AG08395 (cell line): ENCODE results near the gene C1orf216.
"Not testable (repeated sequence)": the region's sequence is repeated elsewhere in the genome, so short reads cannot be mapped to it uniquely, and the experiment has no call there.

Source experiments
- DNase-seq: peaks from one replicate; pipeline ENCODE4 v3.0.0; 2012; ENCODE audit warnings: mixed read lengths, low spot score

The C1orf216 gene, protein sequence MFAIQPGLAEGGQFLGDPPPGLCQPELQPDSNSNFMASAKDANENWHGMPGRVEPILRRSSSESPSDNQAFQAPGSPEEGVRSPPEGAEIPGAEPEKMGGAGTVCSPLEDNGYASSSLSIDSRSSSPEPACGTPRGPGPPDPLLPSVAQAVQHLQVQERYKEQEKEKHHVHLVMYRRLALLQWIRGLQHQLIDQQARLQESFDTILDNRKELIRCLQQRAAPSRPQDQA

DNA sequence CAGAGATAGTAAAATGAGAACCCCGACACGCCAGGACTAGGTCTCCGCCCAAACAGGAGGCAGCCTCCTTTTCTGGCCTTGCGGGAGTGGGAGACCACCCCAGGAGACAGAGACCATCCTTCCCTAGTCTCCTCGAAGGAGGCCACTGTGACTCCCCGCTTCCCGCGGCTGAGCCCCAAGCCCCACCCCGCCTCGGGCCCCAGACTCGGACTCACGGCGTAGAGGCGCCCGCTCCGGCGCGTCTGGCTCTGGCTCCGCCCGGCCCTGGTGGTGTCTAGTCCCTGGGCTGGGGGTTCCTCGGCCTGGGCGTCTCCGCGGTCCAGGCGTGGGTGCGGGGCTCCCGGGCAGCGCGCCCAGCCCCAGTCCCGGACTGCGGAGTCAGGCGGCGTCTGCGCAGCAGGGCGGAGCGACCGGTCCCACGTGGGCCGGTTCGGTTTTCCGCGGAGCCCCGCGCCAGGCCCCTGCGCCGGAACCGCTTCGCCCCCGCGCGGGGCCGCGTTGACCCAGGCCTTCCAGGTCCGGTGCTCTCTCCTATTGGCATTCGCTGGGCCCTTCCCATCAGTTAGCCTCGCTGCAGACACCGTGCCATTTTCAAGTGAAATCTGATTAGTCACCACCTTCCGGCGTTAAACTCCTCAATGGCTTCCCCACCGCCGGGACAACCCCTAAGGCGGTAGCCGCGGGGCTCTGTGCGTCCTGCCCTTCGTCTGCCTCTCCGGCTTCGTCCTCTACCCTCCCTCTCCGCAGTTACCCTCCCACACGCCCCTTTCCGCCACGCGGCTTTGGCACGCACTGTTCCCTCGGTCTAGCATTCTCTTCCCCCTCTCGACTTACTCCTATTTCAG is at the start of gene C1orf216:
Gene C1orf216, minus strand, starts transcription at position 393 of the 845 bp plus-strand sequence. CDS start 2,563 bp downstream, outside the sequence.
- peak; percentile 84 for DNase-seq

DNA sequence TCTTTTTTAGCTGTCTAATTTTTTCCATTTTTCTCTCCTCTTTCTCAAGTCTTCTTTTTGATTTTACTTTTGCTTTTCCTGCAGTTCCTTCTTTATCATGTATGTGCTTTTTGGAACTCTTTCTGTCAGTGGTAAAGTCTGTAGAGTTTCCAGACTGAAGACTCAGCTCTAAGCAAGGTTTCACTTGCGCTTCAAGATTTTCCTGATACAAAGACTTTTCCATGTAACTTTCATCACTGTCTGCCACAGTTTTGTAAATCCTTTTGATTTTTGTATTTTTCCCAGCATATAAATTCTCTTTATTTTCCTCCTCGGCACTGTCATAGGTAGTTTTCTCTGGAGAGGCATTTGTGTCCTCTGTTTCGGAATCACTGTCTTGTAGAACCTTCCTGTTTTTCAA is 45.6 kb upstream of the C1orf216 start:
- no peak for DNase-seq

DNA sequence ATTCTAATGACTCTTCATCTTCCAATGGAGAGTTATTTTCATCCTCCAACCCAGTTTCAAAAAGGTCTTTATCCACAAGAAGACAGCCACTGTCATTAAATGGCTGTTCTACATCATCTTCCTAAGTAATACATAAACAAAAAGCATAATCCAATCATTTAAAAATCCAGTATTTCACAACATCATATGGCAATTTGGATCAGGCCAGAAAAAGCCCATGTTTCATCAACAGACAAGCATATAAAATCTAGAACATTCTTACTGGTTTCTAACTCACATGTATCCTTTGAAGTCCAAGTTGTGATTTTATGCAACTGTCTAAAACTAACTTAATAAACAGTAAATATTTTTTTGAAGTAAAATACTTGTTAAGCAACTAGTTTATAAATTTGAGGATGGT is 44.5 kb upstream of the C1orf216 start:
- no peak for DNase-seq

DNA sequence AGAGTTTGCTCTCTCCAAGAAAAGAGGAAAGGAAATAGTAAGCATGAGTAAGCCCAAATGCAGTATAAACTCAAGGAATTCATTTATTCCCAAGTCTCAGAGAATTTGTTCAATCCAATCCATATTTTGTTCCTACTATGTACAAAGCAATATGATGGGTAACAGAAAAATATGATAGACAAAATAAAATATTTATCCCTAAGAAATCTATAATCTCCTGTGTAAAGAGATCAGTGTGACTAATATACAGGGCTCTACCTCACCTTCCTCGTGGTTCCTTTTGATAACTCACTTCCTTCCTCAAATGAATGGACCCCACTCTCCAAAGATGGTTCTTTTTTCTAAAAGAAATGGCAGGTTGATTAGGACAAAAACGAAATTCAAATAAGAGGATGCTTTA is 43.5 kb upstream of the C1orf216 start:
- no peak for DNase-seq

DNA sequence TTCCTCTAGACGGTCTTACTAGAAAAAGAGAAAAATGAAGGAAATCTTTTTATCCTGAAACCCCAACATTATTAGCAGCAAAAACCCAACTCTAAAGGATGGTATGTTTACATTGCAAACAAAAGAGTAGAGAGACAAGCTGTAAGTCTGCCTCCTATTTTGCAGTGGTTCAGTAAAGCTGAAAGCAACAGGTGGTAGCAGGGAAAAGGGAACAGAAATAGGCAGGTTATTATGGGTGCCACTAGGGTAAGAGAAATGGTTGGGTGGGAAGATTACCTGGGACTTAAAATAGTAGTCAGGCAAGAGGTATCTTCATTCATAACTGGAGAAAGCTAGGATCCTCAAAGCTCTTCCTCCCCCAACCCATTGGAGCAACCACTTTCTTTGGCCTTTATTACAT is 37.4 kb upstream of the C1orf216 start:
- DNase-seq = no peak

DNA sequence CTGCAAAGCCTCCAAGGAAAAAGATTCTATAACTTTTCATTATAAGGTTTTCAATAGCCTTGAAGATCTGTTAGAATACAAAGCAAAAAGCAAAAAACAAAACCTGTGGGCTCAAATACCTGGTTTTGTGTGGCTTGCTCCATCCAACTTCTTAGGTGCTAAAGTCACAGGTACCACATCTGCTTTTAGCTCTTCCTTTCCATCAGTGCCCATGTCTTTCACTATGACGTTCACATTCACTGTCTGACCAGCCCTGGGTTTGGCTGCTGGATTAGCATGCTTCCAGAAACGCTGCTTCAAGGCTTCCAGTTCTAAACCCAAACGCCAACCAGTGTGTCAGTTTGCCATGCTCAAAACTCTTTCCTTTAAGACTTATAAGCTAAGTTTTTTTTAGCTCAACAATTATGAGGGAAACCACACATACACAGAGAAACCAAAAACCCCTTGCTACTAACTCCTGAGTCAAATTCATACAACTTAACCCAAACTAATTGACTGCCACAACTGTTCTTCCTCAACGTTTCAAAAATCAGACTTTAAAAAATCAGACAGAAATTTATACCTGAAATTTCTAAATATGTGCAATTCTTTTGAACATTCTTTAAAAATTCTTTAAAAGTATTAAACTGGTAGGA is 35.1 kb upstream of the C1orf216 start:
- DNase-seq = no peak

DNA sequence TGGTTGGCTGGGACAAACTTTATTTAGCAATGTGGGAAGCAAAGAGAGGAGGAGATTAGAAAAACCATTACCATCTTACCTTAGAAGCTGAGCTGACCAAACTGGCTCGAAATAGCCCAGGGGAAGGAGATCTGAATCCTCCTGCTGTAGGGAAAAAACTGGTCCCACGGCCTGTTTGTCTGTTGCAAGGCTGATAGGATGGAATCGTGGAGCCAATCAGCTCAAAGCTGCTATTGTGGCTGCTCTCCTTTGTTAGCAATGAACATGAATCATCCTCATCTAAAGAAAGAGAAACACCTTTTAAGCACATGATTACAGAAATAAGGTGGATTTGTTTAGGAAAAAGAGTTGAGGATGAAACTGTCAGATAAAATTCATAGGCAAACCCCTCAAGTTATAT is 29.6 kb upstream of the C1orf216 start:
- DNase-seq = no peak

DNA sequence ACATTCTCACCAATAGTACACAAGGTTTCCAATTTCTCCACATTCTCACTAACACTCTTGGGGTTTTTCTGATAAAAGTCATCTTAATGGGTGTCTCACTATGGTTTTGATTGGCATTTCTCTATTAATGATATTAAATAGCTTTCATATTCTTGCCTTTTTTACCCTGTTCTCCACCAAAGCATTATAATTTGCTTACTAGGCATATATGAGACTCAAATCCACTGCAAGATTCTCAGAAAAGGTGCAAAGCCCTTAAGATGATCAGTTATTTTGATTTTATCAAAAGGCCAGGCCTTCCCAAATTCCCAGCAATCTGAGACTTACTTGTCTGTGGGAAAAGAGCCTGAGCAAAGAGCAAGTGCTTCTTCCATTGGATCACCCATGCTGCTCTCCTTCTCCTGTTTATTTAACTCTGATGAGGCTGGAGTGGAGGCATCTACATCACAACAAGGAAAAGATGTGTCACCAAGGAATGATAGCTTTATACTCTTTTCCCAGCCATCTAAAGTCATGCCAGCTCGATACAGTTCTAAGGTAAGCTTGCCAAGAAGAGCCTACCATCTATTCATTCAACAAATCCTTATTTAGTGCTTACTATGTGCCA is 26.5 kb upstream of the C1orf216 start:
- no peak for DNase-seq

DNA sequence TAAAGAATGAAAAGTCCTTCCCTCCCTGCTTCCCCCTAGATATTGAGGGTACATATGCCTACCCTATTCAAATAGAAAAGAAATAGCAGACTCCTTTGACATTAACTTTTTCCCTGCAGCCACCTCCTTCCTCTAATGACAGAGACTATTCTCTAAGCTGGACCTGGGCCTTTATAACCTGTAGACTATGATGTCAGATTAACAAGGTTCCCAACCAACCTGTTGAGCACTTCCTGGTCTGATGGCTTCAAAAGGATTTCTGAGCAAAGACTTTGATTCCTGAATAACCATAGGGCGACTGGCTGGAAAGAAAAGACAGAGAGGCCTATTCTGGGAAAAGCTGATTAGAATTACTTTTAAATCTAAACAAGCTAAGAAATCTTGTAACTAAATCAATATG is 18.4 kb upstream of the C1orf216 start:
- DNase-seq = no peak

DNA sequence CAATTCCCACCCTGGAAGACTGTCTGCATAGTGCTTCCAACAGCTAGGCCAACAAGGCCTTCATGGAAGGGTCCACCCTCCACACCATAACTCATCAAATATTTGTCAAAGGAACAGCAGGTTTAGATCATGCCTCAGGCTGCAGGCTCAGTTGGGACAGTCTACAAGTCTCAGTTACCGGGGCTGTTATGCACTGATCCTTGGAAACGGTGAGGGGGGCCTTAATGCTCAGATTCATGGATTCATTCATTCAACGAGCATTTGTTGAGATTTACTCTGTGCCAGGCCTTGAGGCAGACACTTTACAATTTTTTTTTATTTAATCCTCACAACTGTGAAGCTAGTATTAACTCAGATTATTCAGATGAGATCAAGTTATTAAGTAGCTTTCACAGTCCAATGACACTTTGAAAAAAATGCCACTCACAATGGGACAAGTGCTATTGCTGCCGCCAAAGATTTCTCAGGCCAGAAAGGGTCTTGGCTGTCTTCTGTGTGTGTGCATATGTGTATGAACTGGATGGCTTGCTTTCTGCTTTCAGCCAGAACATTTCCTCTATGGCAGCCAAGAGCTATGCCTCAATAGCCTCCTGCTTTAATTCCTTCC is 8.9 kb upstream of the C1orf216 start:
- DNase-seq = no peak

DNA sequence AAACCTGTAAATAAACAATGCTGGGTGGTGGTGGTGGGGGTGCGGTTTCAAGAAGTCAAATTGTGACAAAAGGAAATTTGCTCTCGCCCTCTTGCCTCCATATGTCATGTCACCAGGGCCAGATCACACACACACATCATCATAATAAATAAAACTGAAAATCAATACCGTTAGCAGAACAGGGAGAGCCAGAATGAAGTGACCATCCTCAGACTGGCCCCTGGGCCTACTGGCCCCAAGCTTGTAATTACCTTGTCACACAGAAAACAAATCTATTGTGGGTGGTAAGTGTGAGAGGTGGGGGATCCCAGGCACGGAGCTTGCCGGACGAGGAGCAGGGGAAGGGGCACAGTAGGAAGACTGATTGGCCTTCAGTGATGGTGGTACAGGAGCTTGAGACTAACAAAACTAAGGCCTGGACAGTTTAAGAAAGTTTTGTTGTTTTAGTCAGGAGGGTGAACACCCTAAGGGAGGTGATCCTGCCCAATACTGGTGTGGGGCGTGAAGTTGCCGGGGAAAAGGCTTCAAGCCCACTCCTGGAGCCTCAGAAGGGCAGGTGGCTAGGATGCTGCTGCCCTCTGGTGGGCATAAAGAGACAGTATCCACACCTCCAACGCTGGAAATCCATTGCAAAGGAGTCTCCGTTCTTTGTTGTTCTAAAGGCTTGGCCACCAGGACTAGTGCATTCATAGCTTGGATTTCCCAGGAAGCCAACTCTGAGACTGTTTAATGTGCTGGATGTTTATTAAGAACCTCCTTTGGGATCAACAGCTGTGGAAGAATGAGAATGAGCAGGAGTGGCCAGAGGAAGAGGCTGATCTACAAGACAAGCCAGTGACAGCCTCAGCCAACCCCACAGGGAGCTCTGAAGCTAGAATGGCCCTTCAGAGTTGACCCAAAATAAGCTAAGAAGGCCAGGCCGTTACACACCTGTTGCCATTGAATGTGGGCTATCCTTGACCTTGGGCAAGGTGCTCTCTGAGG is 8.1 kb upstream of the C1orf216 start:
- DNase-seq = peak; percentile 76

DNA sequence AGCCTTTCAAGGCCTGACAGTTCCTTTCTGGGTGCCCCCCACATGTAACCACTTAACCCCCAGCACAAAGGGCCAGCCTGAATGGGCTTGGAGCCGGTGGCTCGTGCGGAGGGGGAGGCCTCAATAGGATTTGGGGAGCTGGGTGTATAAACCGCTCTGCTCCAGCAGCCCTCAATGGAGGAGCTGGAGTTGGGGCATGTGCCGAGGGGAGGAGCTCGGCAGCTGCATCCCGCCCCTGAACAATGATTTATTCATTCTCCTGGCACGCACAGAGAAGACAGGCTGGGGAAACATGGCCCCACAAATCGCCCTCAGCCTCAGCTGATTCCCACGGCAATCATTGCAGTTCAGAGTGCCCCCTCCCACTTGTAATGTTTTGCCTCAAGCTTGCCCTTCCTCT is 6.9 kb upstream of the C1orf216 start:
- peak; percentile 44 for DNase-seq

DNA sequence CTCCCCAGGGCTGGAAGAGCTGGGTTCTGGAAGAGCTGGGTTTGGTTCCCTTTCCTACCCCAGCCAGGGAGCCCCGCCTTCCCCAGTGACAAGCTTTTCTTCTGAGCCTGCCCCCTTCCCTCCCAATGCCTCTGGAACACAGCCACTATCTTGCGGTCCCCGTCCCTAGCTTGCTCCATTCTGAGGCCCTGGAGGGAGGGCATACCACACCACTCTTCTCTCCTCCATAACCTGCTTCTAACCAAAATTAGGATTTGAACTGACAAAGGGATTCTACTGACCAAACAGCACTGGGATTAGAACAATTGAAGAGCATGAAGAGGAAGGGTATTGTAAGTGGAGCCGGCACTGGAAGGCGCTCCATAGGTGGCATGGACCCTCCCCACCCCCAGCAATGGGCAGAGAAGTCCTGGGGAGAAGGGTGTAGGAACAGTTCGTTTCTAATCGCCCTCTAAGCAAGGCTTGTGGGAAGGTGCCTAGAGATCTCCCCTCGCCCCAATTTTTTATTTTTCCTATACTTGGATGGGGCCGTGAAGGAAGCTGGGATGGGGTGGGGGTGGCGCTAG is 690 bp downstream of the C1orf216 start:
- peak; percentile 88 for DNase-seq

DNA sequence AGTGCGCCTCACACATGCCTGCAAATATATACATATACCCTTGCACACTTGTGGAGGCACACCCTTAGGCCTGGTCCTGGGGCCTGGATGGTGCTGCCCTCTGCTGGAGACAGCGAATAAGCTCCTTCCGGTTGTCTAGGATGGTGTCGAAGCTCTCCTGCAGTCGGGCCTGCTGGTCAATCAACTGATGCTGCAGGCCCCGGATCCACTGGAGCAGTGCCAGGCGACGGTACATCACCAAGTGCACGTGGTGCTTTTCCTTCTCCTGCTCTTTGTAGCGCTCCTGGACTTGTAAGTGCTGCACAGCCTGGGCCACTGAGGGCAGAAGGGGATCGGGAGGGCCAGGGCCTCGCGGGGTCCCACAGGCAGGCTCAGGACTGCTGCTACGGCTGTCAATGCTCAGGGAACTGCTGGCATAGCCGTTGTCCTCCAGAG is 3.1 kb downstream of the C1orf216 start:
- peak; percentile 73 for DNase-seq

DNA sequence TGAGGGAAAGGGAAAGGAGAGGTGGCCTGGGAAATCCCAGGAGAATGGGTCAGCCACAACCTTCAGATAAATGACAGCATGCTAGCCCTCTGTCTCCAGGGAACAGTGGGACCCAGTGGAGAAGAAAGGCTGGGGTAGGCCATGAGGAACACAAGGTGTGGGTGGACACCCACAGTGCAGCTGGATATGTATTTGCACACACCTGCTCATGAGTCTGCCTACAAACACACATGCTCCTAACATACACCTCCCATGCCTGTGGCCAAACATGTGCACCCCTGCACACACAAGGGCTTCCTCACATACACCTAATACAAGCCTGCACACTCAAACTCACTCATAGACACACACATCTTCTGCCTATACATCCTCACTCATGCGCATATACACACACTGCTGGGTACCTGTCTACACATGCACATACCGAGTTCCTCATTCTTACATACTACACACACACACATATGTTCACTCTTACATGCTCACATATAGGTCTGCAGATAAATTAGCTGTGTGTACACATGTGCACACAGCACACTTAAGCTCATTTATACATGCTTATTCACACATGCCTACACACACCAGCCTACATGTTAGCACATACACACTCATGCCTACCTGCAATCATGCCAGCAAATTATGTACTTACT is 3.6 kb downstream of the C1orf216 start:
- DNase-seq = no peak

DNA sequence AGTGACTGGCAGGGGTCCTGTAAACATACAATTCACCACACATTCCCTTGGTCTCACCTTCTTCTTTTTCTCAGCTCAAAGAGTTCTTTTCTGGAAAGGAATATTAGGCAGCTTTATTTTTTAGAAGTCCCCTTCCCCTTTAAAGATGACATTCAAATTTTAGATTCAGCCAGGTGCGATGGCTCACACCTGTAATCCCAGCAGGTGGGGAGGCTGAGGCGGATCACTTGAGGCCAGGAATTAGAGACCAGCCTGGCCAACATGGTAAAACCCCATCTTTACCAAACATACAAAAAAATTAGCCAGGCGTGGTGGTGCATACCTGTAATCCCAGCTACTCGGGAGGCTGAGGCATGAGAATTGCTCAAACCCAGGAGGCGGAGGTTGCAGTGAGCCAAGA is 7.6 kb downstream of the C1orf216 start:
- not testable (repeated sequence) for DNase-seq

DNA sequence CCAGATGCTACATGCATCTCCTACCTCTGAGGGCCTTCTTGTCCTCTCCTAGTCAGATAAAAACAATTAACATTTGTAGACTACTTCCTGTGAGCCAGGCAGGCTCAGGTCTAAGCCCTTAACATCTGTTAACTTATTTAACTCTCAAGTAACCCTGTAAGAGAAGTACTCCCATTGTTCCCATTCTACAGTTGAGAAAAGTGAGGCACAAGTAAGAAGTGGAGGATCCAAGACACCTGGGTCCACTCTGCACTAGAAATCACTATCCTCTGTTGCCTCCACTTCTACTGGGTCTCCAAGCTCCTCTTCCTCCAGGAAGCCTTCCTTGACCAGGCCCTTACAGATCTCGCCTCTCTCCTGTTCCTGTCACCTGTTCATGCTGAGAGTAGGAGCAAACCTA is 9.7 kb downstream of the C1orf216 start:
- no peak for DNase-seq

DNA sequence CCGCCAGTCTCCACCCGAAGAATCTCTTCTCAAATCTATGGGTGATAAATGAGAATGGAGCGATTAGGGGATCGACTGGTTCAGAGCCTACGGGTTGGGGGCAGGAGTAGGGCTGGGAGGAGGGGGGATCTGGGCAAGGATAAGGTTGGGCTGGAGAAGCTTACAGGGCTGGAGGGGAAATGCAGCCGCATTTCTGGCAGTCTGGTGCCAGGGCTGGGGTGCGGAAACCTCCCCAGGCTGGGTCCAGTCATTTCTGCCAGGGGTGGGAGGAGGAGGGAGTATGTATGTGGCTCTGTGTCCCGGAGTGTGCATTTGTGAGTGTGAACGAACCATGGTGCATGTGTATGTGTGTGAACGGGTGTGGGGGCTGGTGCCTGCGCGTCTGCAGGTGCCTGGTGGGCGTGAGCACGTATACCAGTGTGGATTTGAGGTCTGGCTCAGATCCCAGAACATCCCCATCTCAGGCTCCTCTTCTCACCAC is 10.2 kb downstream of the C1orf216 start:
- peak; percentile 31 for DNase-seq

DNA sequence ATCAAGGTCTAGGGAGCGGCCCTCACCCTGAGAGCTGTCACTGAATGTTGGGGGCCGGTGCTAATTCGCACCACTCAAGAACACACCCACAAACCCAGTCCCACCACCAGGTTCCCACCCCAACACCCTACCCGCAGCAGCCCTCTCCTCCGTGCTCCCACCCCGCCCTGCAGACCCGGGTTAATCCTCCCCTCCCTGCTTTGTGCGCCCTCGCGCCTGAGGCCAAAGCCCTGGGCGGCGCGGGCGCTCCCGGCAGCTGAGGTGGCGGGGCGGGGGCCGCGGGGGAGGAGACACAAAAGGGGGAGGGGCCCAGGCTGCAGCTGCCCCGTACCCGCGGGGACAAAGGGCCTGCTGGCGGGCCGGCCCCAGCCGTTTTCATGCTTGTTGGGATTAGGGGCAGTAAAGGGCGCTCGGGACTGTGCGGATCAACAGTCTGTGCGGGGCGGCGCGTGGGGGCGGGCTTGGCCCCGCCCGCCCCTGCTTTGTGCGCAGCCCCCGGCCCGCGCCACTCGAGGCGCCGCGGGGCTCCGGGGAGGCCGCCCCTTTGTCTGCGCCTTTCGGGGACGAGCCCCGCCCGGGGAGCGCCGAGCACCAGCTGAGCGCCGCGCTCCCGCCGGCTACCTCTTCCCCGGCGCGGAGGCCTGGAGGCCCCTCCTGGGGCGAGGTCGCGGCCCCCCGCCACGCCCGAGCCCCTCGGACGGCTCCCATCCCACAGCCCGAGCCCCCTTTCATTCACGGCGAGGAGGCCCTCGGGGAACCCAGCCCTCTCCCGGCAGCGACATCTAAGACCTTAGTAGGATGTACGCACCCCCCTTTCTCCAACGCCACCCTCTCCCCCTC is 10.9 kb downstream of the C1orf216 start:
- DNase-seq = peak; percentile 45
